Stimulated activated CD4-positive, alpha-beta T cell treated with anti-CD3 and anti-CD28 coated beads, Interleukin-12 subunit alpha, Interleukin-12 subunit beta, amount 100 ng/mL, for 48 hours (primary cell): ENCODE measurements around the gene MANBA.
A peak's percentile ranks its signal among the peaks of the same experiment; 100 is the strongest.
"Not testable (repeated sequence)": the region's sequence is repeated elsewhere in the genome, so short reads cannot be mapped to it uniquely, and the experiment has no call there.

Experiments used
- DNase-seq, 3 donors: peaks; one replicate each; pipeline ENCODE4 v3.0.0-alpha.2; 2020; ENCODE audit warnings: low read depth in 2 of 3, low spot score in 1 of 3

The MANBA gene

DNA sequence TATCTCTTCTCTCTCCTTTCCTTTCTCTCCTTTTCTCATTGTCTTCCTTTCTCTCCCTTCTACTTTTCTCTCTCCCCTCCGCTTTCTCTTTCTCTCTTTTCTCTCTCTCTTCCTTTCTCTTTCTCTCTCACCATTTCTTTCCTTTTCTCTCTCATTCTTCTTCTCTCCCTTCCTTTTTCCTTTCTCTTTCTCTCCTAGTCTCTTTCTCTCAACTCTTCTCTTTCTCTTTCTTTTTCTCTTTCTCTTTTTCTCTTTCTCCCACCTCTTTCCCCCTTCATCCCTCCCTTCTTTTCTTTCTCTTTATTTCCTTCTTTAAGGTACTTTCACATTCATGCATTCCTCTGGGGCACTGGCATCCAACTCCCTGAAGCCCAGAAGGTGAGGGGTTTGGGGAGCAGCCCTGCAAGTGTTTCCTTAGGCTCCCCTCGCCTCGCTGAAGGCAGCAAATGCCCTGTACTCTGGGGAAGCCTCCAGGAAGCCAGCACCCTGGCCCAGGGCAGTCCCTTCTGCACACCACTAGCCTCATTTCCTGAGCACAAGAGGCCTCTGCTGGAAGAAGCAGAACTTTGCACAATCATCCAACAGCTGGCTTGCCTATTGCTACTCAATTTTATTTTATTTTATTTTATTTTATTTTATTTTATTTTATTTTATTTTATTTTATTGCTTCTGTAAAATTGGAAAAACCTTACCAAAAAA, 135.4 kb downstream of the MANBA start:
- peak in 2 of 3 donors; percentile 50 to 58 for DNase-seq

DNA sequence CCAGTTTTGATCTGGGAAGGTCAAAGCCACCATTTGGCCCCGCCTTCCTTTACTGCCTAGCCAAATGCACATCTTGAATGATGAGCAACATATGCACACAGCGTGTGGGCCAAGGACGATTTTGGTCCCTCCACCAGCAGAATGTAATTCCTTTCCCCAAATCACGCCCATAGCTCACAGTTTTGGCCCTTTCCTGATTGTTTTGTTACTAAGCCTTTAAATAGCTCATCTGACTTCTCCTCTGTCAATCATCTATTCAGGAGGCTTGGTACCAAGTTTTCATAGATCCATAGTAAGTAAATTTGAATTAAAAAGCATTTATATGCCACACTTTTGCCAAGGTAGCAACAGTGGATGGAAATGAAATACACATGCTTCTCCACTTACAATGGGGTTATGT, 136.3 kb downstream of the MANBA start:
- no peak for DNase-seq

GRCh38 chr4:102623622-102624021, 137.1 kb downstream of the MANBA start:
- no peak for DNase-seq

DNA sequence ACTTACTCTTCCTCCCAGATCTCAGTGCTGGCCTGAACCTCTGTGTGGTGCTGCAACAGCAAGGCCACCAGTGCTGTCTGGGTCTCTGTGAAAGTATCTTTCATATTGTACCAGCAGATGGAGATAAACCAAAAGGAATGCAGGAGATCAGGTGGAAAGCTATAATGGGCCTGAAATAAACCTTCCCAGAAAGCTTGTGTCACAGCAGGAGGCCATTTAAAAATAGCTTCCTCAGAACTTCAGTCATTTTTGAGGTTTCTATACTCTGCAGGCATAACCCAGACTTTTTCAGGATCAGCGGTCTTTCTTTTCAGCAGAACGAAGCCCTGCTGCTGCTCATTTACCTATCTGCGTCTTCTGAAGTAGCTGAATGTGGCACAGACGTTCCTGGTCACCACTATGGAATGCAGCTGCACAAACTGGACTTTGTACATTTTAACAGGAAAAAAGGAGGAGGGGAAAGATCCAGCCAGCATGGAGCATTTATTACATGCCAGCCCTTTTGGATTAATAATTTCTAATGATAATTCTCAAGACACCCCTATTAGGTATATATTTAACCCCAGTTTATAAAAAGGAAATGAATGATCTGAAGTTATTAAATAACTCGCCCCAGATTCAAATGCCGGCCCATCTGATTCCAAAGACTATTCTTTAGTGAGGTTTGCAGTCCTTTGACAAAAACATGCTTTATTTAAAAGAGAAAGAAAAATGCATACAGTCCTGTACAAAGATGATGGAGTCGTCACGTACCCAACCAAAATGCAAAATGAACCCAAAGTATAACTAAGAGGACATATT, 139.9 kb downstream of the MANBA start:
- DNase-seq = no peak

DNA sequence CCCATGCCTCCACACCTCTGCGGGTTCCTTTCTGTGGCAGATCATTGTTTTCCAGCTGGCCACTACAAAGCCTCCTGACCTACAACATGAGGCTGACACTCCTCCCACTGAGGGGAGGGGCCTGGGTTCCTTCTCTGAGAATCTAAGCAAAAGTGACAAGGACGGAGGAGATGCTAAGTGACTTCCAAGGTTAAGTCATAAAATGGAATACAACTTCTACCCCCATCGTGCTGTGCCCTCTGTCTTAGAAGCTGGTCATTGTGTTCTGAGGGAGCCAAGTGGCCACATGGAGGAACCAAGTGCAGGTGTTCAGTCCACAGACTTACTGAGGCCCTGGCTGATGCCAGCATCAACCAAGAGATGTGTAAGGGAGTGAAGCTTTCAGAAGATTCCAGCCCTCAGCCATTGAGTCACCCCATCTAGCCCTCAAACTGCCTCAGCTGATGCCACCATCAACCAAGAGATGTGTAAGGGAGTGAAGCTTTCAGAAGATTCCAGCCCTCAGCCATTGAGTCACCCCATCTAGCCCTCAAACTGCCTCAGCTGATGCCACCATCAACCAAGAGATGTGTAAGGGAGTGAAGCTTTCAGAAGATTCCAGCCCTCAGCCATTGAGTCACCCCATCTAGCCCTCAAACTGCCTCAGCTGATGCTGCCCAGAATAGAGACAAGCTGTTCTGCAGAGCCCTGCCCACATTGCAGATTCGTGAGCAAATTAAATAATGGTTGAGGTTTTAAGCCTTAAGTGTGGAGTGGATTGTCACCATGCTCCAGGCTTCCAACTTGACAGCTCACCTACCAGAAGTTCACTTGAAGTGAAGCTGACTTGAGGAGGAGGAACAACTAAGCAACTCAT, 140.8 kb downstream of the MANBA start:
- DNase-seq = not testable (repeated sequence)

DNA sequence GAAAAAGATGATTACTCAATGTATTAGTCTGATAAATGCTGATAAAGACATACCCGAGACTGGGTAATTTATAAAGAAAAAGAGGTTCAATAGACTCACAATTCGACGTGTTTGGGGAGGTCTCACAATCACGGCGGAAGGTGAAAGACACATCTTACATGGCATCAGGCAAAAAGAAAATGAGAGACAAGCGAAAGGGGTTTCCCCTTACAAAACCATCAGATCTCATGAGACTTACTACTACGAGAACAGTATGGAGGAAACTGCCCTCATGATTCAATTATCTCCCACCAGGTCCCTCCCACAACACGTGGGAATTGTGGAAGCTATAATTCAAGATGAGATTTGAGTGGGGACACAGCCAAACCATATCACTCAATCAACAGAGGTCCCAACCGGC, 141.7 kb downstream of the MANBA start:
- not testable (repeated sequence) for DNase-seq

GRCh38 chr4:102616636-102617035, 144.1 kb downstream of the MANBA start:
- DNase-seq = no peak

- no peak for DNase-seq
These were observed 146.0 kb downstream of the MANBA start for GRCh38 chr4:102614801-102615200.

GRCh38 chr4:102612824-102613366, 147.9 kb downstream of the MANBA start:
- no peak for DNase-seq

DNA sequence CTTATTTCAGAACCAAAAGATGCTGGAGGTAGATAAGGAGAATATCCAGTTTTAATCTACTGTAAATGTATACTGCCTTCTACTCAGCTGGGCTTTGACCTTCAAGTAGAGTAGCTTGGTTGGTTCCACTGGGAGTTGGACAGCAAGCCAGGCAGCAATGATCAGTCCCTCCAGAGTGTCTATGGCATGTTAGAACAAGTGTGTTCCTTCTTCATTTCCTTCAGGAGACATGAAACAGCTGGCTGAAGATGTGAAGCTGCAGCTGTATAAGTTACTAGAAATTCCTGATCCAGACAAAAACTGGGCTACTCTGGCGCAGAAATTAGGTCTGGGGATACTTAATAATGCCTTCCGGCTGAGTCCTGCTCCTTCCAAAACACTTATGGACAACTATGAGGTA, 148.6 kb downstream of the MANBA start:
- DNase-seq = no peak

- no peak for DNase-seq
These were observed 150.3 kb downstream of the MANBA start for GRCh38 chr4:102610476-102610875.

DNA sequence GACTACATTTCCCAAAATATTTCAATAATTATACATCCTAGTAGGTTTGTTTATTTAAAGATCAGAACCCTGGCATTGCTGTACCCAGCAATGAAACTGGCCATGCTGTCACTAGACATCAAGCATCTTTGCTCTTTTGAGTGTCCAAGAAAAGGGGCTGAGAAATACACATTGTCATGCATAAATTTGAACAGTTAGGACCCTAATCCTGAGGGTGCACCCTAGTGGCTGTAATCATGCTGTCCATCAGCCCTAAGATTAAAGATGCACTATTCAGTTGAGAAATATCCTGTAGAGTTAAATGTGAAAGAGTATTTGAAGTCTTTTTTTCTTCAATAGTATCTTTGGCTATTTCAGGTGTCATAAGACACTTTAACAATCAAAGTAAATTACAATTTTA, 150.8 kb downstream of the MANBA start:
- no peak for DNase-seq

DNA sequence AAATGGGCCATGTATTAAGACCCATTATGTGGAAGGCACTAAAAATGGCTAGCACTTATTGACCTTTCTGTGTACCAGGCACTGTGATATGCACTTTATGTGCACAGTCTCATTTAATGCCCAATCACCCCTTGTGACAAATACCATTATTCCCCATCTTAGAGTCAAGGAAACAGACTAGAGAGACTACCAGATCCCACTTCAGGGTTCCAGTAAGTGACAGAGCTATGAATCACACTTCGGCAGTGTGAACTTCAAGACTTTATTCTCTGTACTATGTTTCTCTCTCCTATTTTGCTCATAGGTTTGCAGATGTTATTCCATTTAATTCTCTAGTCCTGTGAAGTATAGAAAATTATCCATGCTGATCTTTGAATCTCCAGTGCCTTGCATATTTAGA, 152.6 kb downstream of the MANBA start:
- DNase-seq = no peak

DNA sequence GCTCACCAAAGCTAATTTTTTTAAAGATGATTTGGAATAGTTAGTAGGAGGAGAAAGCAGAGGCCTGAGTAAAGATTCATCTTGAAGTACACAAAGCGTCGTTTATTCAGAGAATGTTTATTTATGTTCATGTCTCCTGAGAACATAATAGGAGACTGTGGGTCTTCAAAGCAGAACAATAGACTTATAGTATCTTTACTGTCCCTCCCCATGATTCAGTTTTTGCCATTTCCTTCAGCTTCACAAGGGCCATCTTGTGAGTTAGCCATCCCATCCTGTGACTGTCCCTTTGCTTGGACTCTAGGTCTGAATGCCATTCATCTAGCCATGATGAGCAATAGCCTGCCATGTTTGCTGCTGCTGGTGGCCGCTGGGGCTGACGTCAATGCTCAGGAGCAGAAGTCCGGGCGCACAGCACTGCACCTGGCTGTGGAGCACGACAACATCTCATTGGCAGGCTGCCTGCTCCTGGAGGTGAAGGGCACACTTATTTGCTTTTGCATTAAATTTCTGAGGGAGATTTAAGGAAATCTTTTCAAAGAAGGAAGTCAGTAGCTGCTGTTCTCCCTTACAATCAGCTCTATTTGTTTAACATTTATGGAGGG, 153.8 kb downstream of the MANBA start:
- DNase-seq = no peak

GRCh38 chr4:102606261-102606660, 154.5 kb downstream of the MANBA start:
- DNase-seq = no peak

GRCh38 chr4:102604222-102604940, 156.4 kb downstream of the MANBA start:
- no peak for DNase-seq

GRCh38 chr4:102601586-102602227, 159.1 kb downstream of the MANBA start:
- DNase-seq = no peak

DNA sequence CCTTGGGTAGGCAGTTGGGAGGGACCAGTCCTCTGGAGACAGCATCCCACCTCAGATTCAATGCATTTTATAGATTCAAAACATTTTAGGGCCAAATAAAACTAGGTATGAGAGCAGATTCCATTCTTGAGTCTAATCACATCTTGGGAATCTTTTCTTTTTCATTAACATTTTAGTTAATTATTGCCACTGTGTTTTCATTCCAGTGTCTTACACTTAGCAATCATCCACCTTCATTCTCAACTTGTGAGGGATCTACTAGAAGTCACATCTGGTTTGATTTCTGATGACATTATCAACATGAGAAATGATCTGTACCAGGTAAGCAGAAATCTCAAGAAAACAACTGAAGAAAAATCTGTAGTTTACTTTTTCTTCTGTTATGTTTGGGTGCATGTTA, 160.1 kb downstream of the MANBA start:
- DNase-seq = no peak

DNA sequence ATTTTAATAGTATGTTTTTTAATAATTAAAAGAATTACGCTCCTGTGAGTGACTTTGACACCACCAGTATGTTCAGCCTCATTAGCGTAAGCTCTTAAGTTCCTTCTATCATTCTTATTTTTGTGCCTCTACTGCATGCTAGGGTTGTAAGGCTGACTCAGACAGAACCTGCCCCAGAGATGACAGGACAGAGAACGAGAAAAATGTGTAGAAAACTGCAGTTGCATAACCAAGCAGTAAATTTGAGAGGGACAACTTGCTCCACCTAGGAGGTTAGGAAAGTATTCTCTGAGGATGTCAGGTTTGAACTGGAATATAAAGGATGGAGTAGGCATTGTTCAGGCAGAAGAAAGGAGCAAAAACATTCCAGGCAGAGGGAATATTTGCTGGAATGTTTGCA, 160.9 kb downstream of the MANBA start:
- no peak for DNase-seq

DNA sequence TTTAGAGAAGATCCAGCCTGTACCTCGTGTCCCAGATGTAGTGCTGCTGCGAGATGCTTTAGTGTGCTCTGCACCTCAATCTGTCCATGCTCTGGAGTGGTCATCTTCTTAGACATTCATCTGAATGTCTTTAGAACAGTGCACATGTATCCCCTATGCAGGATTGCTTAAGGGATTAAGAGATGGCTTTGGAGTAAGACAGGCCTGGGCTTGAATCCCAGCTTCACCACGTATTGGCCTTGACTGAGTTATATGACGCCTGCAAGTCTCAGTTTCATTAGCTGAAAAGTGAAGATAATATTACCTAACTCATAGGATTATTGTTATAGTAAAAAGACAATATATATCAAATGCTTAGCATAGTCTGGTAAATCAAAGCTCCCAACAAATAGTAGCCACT, 161.3 kb downstream of the MANBA start:
- DNase-seq = no peak
